Renal pelvis (tissue), 4 donors: ENCODE measurements around the gene NR3C2. TPM values are rescaled to one million over a fixed set of nuclear protein-coding genes. Genes with fewer than 3 reads are reported as not detected.
A peak's percentile ranks its signal among the peaks of the same experiment; 100 is the strongest.

Source experiments
- DNase-seq: peaks from one replicate; pipeline ENCODE4 v3.0.0-alpha.2; 2013
- polyA plus RNA-seq, 3 donors: library from polyadenylated mRNA; unstranded; fragments of 120-200 nt; gene quantifications; one replicate each; pipeline ENCODE4 v1.2.1, GENCODE V29; 2013; ENCODE audit not compliant: insufficient read length in 3 of 3

The NR3C2 gene
- polyA plus RNA-seq, 3 donors: 13.1 to 15.9 (median 14.0) TPM

DNA sequence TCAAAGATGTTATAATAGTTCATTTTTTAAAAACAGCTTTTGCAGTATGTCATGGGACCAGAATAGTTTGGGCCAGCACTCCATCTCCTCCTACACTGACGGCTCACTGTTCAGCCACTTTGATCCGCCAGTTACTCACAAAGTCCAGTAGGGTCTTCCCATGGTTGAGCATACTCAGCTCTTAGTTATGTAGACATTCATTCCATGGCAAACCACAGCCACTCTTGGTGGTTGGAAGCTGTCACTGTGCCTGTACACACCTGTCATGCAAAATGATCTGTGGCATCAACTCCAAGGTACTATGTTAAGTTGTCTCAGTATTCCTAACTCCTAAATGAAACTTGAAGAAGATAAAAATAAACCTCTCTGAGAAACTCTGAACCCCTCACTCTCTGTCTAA, 127.2 kb downstream of the NR3C2 start:
- DNase-seq: no peak

GRCh38 chr4:148312956-148313490, 129.2 kb downstream of the NR3C2 start:
- peak; percentile 33 for DNase-seq

DNA sequence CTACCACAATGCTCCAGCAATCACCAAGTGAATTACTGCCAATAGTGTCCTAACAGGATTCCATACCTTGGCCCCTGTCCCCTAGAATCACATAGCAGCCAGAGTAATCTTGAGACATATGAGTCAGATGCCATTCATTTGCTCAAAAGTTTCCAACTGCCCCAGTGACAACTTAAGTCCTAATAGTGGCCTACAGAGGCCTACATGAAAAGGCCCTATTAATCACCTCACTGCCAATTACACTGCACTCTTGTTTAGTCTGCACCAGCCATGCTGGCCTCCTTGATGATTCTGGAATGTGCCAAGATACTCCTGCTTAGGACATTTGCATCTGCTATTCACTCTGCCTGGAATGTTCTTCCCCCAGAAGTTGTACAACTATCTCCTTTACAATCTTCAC, 130.7 kb downstream of the NR3C2 start:
- no peak for DNase-seq

DNA sequence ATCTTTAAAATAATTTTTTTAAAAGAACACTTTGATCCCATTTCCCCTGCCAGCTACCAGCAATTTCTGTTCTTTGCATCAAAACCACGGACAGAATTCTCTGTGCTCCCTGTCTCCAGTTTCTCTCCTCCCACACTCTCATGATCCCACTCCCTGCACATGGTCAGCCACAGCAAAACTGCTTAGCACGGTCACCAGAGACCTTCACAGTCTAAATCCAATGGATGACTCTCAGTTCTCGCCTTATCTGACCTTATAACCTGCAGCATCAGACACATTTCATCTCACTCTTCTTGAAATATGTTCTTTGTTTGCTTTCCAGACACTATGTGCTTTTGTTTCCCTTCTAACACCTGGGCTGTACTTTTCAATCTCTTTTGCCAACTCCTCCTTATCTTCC, 131.5 kb downstream of the NR3C2 start:
- no peak for DNase-seq

- no peak for DNase-seq
Observed at GRCh38 chr4:148305751-148306150, 136.5 kb downstream of the NR3C2 start.

DNA sequence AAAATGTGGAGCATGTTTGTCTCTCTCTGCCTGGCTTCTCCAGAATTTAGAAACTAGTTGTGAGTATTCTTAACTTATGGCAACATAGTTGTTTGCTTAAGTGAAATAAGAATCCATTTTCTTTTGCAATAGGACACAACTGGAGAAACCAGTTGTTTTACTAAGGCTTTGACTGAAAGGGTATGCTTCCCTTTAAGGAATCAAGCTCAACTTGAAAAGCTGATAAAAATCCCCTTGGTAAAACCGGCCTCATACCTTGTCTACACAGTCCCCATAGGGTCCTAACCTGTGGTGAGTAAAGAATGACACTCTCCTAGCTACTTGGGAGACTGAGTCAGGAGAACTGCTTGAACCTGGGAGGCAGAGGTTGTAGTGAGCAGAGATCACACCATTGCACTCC, 139.8 kb downstream of the NR3C2 start:
- DNase-seq: no peak

- no peak for DNase-seq
Observed at GRCh38 chr4:148300877-148301276, 141.3 kb downstream of the NR3C2 start.

GRCh38 chr4:148299337-148299736, 142.9 kb downstream of the NR3C2 start:
- no peak for DNase-seq

DNA sequence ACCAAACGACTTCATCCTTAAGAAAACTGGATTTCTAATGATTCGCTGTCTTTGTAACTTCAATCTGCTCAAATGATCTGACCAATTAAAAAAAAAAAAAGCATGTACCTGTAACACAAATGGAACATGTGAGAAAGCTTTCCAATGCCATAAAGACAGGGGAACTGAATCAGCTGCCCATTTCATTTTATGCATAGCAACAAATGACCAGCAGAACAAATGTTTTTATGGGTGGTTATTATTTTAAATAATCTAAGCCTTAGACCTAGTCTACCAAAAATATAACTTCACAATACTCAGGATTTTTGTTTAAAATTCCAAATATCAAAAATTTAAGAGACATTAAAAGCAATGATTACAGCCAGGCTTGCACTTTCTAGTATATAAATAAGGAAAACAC, 145.7 kb downstream of the NR3C2 start:
- DNase-seq: no peak

- no peak for DNase-seq
Observed at GRCh38 chr4:148295642-148296041, 146.6 kb downstream of the NR3C2 start.

- no peak for DNase-seq
Observed at GRCh38 chr4:148293571-148293970, 148.6 kb downstream of the NR3C2 start.

DNA sequence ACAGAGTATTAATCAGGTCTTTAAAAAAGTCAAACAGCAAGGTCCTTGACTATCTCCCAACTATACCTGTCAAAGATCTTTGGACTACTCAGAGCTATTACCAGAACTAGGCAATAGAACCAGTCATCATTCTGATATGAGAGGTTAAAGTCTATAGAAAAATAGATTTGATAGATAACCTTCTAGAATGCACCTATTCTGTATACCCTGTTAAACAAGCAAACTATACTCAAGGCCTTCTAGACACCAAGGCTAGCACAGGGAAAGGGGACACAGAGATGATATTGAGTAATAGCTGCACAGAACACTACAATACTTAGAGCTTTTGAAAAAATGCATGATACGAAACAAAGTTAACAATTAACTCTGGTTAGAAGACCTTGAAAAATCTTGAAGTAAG, 149.5 kb downstream of the NR3C2 start:
- DNase-seq: no peak

- no peak for DNase-seq
Observed at GRCh38 chr4:148289740-148290139, 152.5 kb downstream of the NR3C2 start.

- no peak for DNase-seq
Observed at GRCh38 chr4:148288448-148288847, 153.8 kb downstream of the NR3C2 start.

- DNase-seq: no peak
Observed at GRCh38 chr4:148287111-148287510, 155.1 kb downstream of the NR3C2 start.

- DNase-seq: no peak
Observed at GRCh38 chr4:148286012-148286411, 156.2 kb downstream of the NR3C2 start.

- DNase-seq: no peak
Observed at GRCh38 chr4:148283665-148284064, 158.5 kb downstream of the NR3C2 start.

- no peak for DNase-seq
Observed at GRCh38 chr4:148278310-148278709, 163.9 kb downstream of the NR3C2 start.

DNA sequence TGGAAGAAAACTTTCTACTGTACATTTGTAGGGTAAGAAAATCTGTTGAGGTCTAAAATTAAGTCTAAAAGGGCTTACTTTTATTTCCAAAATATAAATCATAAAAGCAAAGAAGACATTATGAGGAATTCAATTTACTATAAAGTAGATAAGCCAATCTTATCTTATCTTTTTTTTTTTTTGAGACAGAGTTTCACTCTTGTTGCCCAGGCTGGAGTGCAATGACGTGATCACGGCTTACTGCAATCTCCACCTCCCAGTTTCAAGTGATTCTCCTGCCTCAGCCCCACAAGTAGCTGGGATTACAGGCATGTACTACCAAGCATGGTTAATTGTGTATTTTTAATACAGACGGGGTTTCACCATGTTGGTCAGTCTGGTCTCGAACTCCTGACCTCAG, 166.9 kb downstream of the NR3C2 start:
- no peak for DNase-seq

DNA sequence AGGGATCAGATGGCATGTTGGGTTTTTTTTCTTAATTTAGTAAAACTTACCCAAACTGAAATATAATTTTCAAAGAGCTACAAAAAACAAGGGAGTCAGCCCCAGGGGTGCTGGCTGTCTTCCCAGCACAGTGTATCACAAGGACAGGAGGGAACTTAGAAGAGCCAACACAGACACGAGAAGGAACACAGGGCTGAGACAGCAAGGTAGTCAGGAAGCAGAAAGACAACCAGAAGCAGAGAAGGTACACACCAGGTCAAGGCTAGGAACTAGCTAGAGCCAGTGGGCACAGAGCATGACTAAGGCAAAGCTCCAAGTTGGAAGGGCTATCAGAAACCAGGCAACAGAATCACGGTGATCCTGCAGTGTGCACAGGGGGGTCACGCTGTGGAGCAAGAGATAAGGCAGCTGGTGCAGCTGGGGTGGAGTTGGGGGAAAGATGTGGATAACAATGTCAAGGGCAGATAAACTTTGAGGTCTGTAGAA, 168.7 kb downstream of the NR3C2 start:
- no peak for DNase-seq

- DNase-seq: no peak
Observed at GRCh38 chr4:148271166-148271565, 171.0 kb downstream of the NR3C2 start.

GRCh38 chr4:148270630-148271029, 171.6 kb downstream of the NR3C2 start:
- DNase-seq: no peak

DNA sequence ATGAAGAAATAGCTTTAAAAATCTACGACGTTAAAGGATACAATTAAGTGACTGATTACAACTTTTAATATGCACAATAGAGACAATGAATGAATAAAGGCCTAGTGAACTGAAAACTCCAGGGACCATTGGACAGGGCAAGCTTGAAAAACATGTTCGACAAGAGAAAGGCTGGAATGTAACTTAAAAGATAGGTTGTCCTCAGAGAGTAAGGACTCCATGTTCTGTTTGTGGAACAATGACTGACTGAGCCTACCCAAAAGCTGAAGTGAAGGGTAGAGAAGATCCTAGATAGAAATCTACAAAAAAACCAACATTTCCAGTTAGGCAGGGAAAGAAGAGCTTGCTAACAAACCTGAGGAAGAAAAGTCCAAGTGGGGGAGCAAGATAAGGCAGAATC, 173.4 kb downstream of the NR3C2 start:
- no peak for DNase-seq

DNA sequence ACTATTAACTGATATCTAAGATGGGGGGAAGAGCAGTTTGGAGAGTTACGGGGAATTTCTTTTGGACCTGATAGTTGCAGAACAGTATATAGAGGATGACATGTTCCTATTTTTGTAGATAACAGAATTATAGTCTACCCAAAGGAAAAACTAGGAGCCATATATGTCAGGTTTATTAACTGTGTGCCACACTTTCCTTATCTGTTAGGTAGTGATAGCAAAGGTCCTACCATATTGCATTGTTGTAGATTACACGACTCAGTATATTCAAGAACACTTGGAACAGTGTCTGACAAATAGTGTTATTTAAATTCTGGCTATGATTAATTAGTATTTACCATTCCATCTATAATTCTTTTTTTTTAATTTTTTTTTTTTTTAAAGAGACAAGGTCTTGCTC, 175.3 kb downstream of the NR3C2 start:
- no peak for DNase-seq

DNA sequence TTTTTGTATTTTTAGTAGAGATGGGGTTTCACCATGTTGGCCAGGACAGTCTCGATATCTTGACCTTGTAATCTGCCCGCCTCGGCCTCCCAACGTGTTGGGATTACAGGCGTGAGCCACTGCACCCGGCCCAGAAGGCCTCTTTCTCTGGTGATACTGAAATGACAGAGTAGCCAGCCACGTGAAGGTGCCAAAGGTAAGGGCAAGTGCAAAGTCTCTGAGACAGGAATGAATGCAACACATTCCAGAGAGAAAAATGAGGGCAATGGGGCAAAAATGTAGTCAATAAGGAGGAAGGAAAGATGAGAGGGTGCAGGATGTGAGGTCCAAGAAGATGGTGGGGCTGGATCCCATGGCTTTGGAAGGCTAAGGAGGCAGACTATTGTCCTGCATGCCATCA, 176.0 kb downstream of the NR3C2 start:
- DNase-seq: no peak
